Prostate gland (tissue), 2 donors: ENCODE measurements around the gene BCL7A.

Experiments
- POLR2A ChIP-seq: fragments of 450-650 bp; IDR thresholded peaks from one replicate; pipeline ENCODE4 v1.6.1; 2016; ENCODE audit warnings: antibody characterized with exemption, mild to moderate bottlenecking
- POLR2AphosphoS5 ChIP-seq: sonication (generic); formaldehyde crosslinking; IDR thresholded peaks from one replicate; pipeline ENCODE4 v1.6.1; 2017; ENCODE audit warnings: antibody characterized with exemption
- TF ChIP-seq, protein P1 (sequence below), 4 experiments: fragments of 200-600 bp in 2 of 4; fragments of 450-650 bp in 2 of 4; sonication (generic) in 2 of 4; IDR thresholded peaks; 1 replicate in 3 of 4; 2 replicates in 1 of 4; pipeline ENCODE4 v1.5.1; 2016 to 2019; ENCODE audit warnings: antibody characterized with exemption in 4 of 4, mild to moderate bottlenecking in 2 of 4, moderate library complexity in 2 of 4

DNA sequence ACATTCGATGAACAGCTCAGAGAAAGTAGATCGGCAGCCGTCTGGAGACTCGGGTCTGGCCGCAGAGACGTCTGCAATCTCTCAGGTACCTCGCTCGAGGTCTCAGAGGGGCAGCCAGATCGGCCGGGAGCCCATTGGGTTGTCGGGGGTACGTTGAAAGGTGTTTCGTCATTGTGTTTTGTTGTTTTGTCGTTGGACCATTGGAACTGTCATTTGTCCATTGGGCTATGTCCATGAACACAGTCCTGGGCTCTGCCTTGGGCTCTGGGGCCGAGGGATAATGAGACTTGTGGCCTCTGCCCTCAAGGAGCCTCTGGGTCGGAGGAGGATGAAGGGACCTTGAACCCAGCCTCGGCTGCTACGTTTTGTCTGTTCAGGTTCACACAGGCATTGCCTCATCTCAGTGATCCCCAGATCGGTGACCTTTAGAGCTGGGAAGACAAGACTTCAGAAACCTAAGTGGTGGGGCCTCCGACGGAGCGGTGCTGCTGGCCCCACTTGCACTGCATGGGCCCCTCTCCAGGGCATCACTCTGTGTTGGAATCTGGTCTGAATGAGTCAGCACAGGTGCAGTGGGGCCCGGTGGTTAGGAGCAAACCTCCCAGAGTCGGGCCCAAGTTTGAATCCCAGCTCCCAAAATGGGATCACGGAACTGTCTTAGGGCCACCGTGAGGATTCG, 33.3 kb downstream of the BCL7A start:
- TF ChIP-seq POLR2A = no peak
- TF ChIP-seq, protein P1, sequence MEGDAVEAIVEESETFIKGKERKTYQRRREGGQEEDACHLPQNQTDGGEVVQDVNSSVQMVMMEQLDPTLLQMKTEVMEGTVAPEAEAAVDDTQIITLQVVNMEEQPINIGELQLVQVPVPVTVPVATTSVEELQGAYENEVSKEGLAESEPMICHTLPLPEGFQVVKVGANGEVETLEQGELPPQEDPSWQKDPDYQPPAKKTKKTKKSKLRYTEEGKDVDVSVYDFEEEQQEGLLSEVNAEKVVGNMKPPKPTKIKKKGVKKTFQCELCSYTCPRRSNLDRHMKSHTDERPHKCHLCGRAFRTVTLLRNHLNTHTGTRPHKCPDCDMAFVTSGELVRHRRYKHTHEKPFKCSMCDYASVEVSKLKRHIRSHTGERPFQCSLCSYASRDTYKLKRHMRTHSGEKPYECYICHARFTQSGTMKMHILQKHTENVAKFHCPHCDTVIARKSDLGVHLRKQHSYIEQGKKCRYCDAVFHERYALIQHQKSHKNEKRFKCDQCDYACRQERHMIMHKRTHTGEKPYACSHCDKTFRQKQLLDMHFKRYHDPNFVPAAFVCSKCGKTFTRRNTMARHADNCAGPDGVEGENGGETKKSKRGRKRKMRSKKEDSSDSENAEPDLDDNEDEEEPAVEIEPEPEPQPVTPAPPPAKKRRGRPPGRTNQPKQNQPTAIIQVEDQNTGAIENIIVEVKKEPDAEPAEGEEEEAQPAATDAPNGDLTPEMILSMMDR (IDR thresholded peaks at IDR 0.05) = no peak
- no peak for TF ChIP-seq POLR2AphosphoS5
